H1 (cell line): ENCODE results near the gene ITSN1. TPM values are rescaled to one million over a fixed set of nuclear protein-coding genes. Genes with fewer than 3 reads are reported as not detected.

ENCODE experiments used
- CTCF ChIA-PET: fragments of 300-600 bp; sonication (Branson Sonifier 250); formaldehyde crosslinking; loops from one replicate; lab custom pipeline; 2021; ENCODE audit not compliant: partially characterized antibody; lab: Charles Lee
- POLR2A ChIA-PET: fragments of 300-600 bp; sonication (Branson Sonifier 250); formaldehyde crosslinking; loops from one replicate; lab custom pipeline; 2021; ENCODE audit warnings: inconsistent platforms; ENCODE audit not compliant: partially characterized antibody; lab: Charles Lee
- DNase-seq, 2 experiments: peaks; one replicate each; pipeline versions ENCODE4 v3.0.0 to v3.0.0-alpha.2; 2010 to 2022; ENCODE audit warnings: low spot score in 2 of 2, low read depth in 1 of 2, mixed read lengths in 1 of 2
- FAIRE-seq: peaks from 2 replicates; lab custom pipeline; 2011; peaks lifted over from hg19 to GRCh38; lab: Jason Lieb, UNC
- H2AFZ ChIP-seq: 2 replicates; pipeline ENCODE4 v1.8.1; 2012; ENCODE audit warnings: low read length, inconsistent platforms
- H2AK5ac ChIP-seq: 2 replicates; pipeline ENCODE4 v1.6.1; 2013; ENCODE audit warnings: low read depth, low read length
- H2BK120ac ChIP-seq: replicated peaks from 2 replicates; pipeline ENCODE3; 2013; ENCODE audit warnings: low read depth, low read length, inconsistent platforms
- H2BK12ac ChIP-seq: 2 replicates; pipeline ENCODE4 v1.6.1; 2013; ENCODE audit warnings: low read depth, low read length
- H2BK15ac ChIP-seq: 2 replicates; pipeline ENCODE4 v1.6.1; 2013; ENCODE audit warnings: low read length
- H2BK20ac ChIP-seq: 2 replicates; pipeline ENCODE4 v1.6.1; 2013; ENCODE audit warnings: low read length
- H2BK5ac ChIP-seq: 2 replicates; pipeline ENCODE4 v1.6.1; 2013; ENCODE audit warnings: low read depth, low read length
- H3K14ac ChIP-seq: 2 replicates; pipeline ENCODE4 v1.6.1; 2013; ENCODE audit warnings: inconsistent platforms; ENCODE audit not compliant: insufficient read length
- H3K18ac ChIP-seq: 2 replicates; pipeline ENCODE4 v1.6.1; 2013; ENCODE audit warnings: low read length; ENCODE audit errors: extremely low read depth
- H3K23ac ChIP-seq: 2 replicates; pipeline ENCODE4 v1.6.1; 2013; ENCODE audit warnings: inconsistent platforms; ENCODE audit not compliant: insufficient read length
- H3K23me2 ChIP-seq: 2 replicates; pipeline ENCODE4 v1.6.1; 2013; ENCODE audit warnings: low read depth, low read length
- H3K27ac ChIP-seq: 2 replicates; pipeline ENCODE4 v1.6.1; 2011; ENCODE audit warnings: low read depth, low read length, inconsistent platforms
- H3K27me3 ChIP-seq, 4 experiments: replicated peaks in 1 of 4; 1 replicate in 1 of 4; 2 replicates in 3 of 4; pipeline versions ENCODE4 v1.6.1 to v1.8.1; 2011 to 2013; ENCODE audit warnings: low read length in 3 of 4, mild to moderate bottlenecking in 3 of 4, inconsistent platforms in 2 of 4, mixed read lengths in 2 of 4, moderate library complexity in 1 of 4; ENCODE audit not compliant: control insufficient read depth in 3 of 4, insufficient read depth in 3 of 4; ENCODE audit errors: extremely low read depth in 1 of 4
- H3K36me3 ChIP-seq, 4 experiments: 2 replicates each; pipeline versions ENCODE4 v1.6.1 to v1.8.1; 2011 to 2013; ENCODE audit warnings: mild to moderate bottlenecking in 4 of 4, low read length in 3 of 4, moderate library complexity in 2 of 4, control low read depth in 1 of 4, inconsistent platforms in 1 of 4; ENCODE audit not compliant: insufficient read depth in 4 of 4, control insufficient read depth in 2 of 4
- H3K4ac ChIP-seq: replicated peaks from 2 replicates; pipeline ENCODE3; 2013; ENCODE audit warnings: low read length, low read depth, mixed read lengths, inconsistent platforms; ENCODE audit not compliant: insufficient read length
- H3K4me1 ChIP-seq, 4 experiments: replicated peaks in 1 of 4; 1 replicate in 1 of 4; 2 replicates in 3 of 4; pipeline versions ENCODE4 v1.6.1 to v1.8.1; 2011 to 2013; ENCODE audit warnings: low read length in 3 of 4, inconsistent platforms in 2 of 4, mixed read lengths in 1 of 4; ENCODE audit not compliant: insufficient read depth in 4 of 4, control insufficient read depth in 3 of 4
- H3K4me2 ChIP-seq, 2 experiments: 2 replicates each; pipeline versions ENCODE4 v1.6.1 to v1.8.1; 2011 to 2013; ENCODE audit warnings: low read depth in 2 of 2, low read length in 2 of 2, control low read depth in 1 of 2, inconsistent platforms in 1 of 2, mild to moderate bottlenecking in 1 of 2; ENCODE audit not compliant: insufficient read depth in 1 of 2
- H3K4me3 ChIP-seq, 4 experiments: fragments of 200-600, 300-600 bp in 1 of 4; sonication (generic), shearing (Covaris generic), sonication (Bioruptor Twin) in 1 of 4; 2 replicates each; pipeline versions ENCODE4 v1.5.1 to v1.8.1; 2011 to 2016; ENCODE audit warnings: low read length in 4 of 4, low read depth in 3 of 4, control low read depth in 2 of 4, inconsistent platforms in 2 of 4, mild to moderate bottlenecking in 2 of 4, mixed read lengths in 1 of 4, moderate library complexity in 1 of 4; ENCODE audit not compliant: insufficient read depth in 2 of 4; ENCODE audit errors: extremely low read depth in 1 of 4
- H3K56ac ChIP-seq: replicated peaks from 2 replicates; pipeline ENCODE3; 2013; ENCODE audit warnings: low read depth, mild to moderate bottlenecking, mixed read lengths, low read length, inconsistent platforms; ENCODE audit not compliant: insufficient read length
- H3K79me1 ChIP-seq: 2 replicates; pipeline ENCODE4 v1.6.1; 2013; ENCODE audit warnings: low read depth, low read length, control low read depth
- H3K79me2 ChIP-seq, 2 experiments: 2 replicates each; pipeline versions ENCODE4 v1.6.1 to v1.8.1; 2012 to 2013; ENCODE audit warnings: low read length in 2 of 2, mild to moderate bottlenecking in 2 of 2, inconsistent platforms in 1 of 2; ENCODE audit not compliant: insufficient read depth in 2 of 2, control insufficient read depth in 1 of 2
- H3K9ac ChIP-seq, 4 experiments: replicated peaks in 1 of 4; 1 replicate in 1 of 4; 2 replicates in 3 of 4; pipeline versions ENCODE4 v1.6.1 to v1.8.1; 2011 to 2013; ENCODE audit warnings: low read depth in 3 of 4, low read length in 3 of 4, control low read depth in 2 of 4, mild to moderate bottlenecking in 2 of 4, moderate library complexity in 2 of 4, inconsistent platforms in 1 of 4; ENCODE audit errors: extremely low read depth in 1 of 4
- H3K9me3 ChIP-seq, 2 experiments: 2 replicates each; pipeline versions ENCODE4 v1.6.1 to v1.8.1; 2012 to 2013; ENCODE audit warnings: mild to moderate bottlenecking in 2 of 2, moderate library complexity in 2 of 2, control low read depth in 1 of 2, inconsistent platforms in 1 of 2, low read depth in 1 of 2, low read length in 1 of 2, mixed read lengths in 1 of 2; ENCODE audit not compliant: insufficient read depth in 2 of 2
- H4K20me1 ChIP-seq, 2 experiments: replicated peaks in 1 of 2; 2 replicates each; pipeline versions ENCODE3 to v1.8.1; 2011 to 2013; ENCODE audit warnings: inconsistent platforms in 2 of 2, low read length in 2 of 2, mild to moderate bottlenecking in 1 of 2; ENCODE audit not compliant: insufficient read depth in 2 of 2, control insufficient read depth in 1 of 2
- H4K5ac ChIP-seq: 2 replicates; pipeline ENCODE4 v1.6.1; 2013; ENCODE audit warnings: low read length, low read depth, mixed read lengths, inconsistent platforms; ENCODE audit not compliant: insufficient read length
- H4K8ac ChIP-seq: 2 replicates; pipeline ENCODE4 v1.8.0; 2013; ENCODE audit warnings: mild to moderate bottlenecking, moderate library complexity, low read length, inconsistent platforms; ENCODE audit not compliant: insufficient read depth; ENCODE audit errors: extremely low read depth
- H4K91ac ChIP-seq: replicated peaks from 2 replicates; pipeline ENCODE3; 2013; ENCODE audit warnings: low read length, mixed read lengths, inconsistent platforms; ENCODE audit not compliant: insufficient read length
- HDAC2 ChIP-seq, 2 experiments: fragments of 300-600 bp in 1 of 2; sonication (generic) in 1 of 2; IDR thresholded peaks; 2 replicates each; pipeline ENCODE4 v1.6.1; 2011 to 2012; ENCODE audit warnings: low read depth in 2 of 2, low read length in 2 of 2, mild to moderate bottlenecking in 2 of 2, moderate library complexity in 2 of 2, borderline replicate concordance in 1 of 2, inconsistent platforms in 1 of 2
- KDM4A ChIP-seq: IDR thresholded peaks from one replicate; pipeline ENCODE4 v1.7.1; 2012; ENCODE audit warnings: low read depth, mild to moderate bottlenecking, moderate library complexity, low read length, inconsistent platforms; ENCODE audit not compliant: severe bottlenecking
- WGBS, 2 experiments: shearing (Covaris generic) in 1 of 2; methylation state at CpG; one replicate each; pipeline versions ENCODE4 v1.1.6 to v1.1.7; 2013 to 2015; ENCODE audit warnings: low lambda C conversion rate in 2 of 2, mixed read lengths in 2 of 2, inconsistent platforms in 1 of 2, low coverage in 1 of 2, missing lambda C conversion rate in 1 of 2; ENCODE audit not compliant: insufficient replicate concordance in 2 of 2, insufficient coverage in 1 of 2, insufficient read length in 1 of 2; ENCODE audit errors: extremely low coverage in 1 of 2, missing lambda C conversion rate in 1 of 2; 5-methylcytosine and 5-hydroxymethylcytosine counted together
- polyA plus RNA-seq, 7 experiments: library from polyadenylated mRNA; depleted of rRNA in 3 of 7; stranded (reverse) in 5 of 7; unstranded in 2 of 7; fragments of >200 nt in 5 of 7; fragments of 200-250 nt in 2 of 7; gene quantifications; 1 replicate in 5 of 7; 2 replicates in 1 of 7; 4 replicates in 1 of 7; pipeline versions ENCODE4 v1.2.1 to v1.2.3, GENCODE V29; 2011 to 2013; ENCODE audit warnings: missing spikeins in 2 of 7, mixed read lengths in 2 of 7
- total RNA-seq: library from RNA; stranded (reverse); fragmentation: NEBNext Ultra II Directional; extraction: Animal tissue kit (Norgen Biotek cat#: 25700); gene quantifications from 2 replicates; pipeline ENCODE4 v1.2.1, GENCODE V29; 2021

The ITSN1 gene
- total and polyA plus RNA-seq, 2 of the 8 experiments (the other 6 are each of a cell fraction or from before 2014, with no cell fraction given) = 60.8 to 78.1 TPM

- no peak overlapping the region for H2BK12ac ChIP-seq
- H3K14ac ChIP-seq = no peak overlapping the region
- no peaks in the 10 kb centered on the region for H3K79me1 ChIP-seq
- no peak overlapping the region for H3K23ac ChIP-seq
- H3K36me3 ChIP-seq = peaks cover 4 to 44% (median 9%) of the 10 kb centered on the region in 4 experiments; a peak in 7 of 8 replicates
- no peak overlapping the region for H2AK5ac ChIP-seq
- H4K8ac ChIP-seq = no peak overlapping the region
- DNase-seq (no peak), FAIRE-seq (no peak)
- no peak overlapping the region for H4K91ac ChIP-seq
- H2AFZ ChIP-seq = no peak overlapping the region
- H2BK20ac ChIP-seq = no peak overlapping the region
- no peaks in the 10 kb centered on the region for H3K9me3 ChIP-seq
- no peaks in the 10 kb centered on the region for H3K27me3 ChIP-seq
- H3K56ac ChIP-seq = no peak overlapping the region
- no peak overlapping the region for H3K18ac ChIP-seq
- no peak overlapping the region for H4K5ac ChIP-seq
- H3K27ac ChIP-seq = no peak overlapping the region
- no peak overlapping the region for H2BK5ac ChIP-seq
- no peak overlapping the region for H2BK120ac ChIP-seq
- H3K9ac ChIP-seq = no peak overlapping the region
- no peak overlapping the region for H2BK15ac ChIP-seq
- no peaks in the 10 kb centered on the region for H3K23me2 ChIP-seq
- no peaks in the 10 kb centered on the region for H4K20me1 ChIP-seq
- no peaks in the 10 kb centered on the region for H3K79me2 ChIP-seq
- ChIA-PET CTCF (interaction anchor here (0.6 to 1.1 kb wide), 2 partner anchors 20 to 124 kb away, joined by 3 to 6 read pairs; no protein-coding TSS in a partner anchor), POLR2A (interaction anchor here (0.9 kb wide), 1 partner anchor 8 kb away, joined by 3 read pairs; no protein-coding TSS in a partner anchor)
- H3K4ac ChIP-seq = no peak overlapping the region
- no peak overlapping the region for H3K4me3 ChIP-seq
- WGBS, 2 experiments = 88% methylated on average over 5 of the region's 5 CpGs; no CpG with 5 or more reads in 1 of the 2 experiments
- no peak overlapping the region for H3K4me2 ChIP-seq
- H3K4me1 ChIP-seq = no peaks in the 10 kb centered on the region
- TF ChIP-seq HDAC2 (IDR thresholded peaks at IDR 0.05; ENCODE audit: borderline replicate concordance in 1 of 2, low read depth in 2 of 2, low read length in 2 of 2) = no peak
- no peak for TF ChIP-seq KDM4A
Measured at GRCh38 chr21:33834801-33835500, 192.7 kb downstream of the ITSN1 start.
